Activated CD4-positive, alpha-beta memory T cell treated with anti-CD3 and anti-CD28 coated beads, Interleukin-2, amount 10 ng/mL, durations not matched to agents 7 days and 5 days (primary cell): Measurements from ENCODE around the gene DENND1C. TPM values are rescaled to one million over a fixed set of nuclear protein-coding genes. Genes with fewer than 3 reads are reported as not detected.
"Not testable (repeated sequence)": the region's sequence is repeated elsewhere in the genome, so short reads cannot be mapped to it uniquely, and the experiment has no call there.

Experiments used
- CTCF ChIA-PET: fragments of 350-600 bp; sonication (Branson Sonifier 250); formaldehyde crosslinking; loops from one replicate; lab custom pipeline; 2021; ENCODE audit warnings: antibody characterized with exemption, inconsistent platforms; lab: Charles Lee
- POLR2A ChIA-PET: fragments of 350-600 bp; sonication (Branson Sonifier 250); formaldehyde crosslinking; loops from one replicate; lab custom pipeline; 2021; ENCODE audit warnings: antibody characterized with exemption; lab: Charles Lee
- DNase-seq: peaks from one replicate; pipeline ENCODE4 v3.0.0-alpha.2; 2020
- H3K27ac Mint-ChIP-seq: one replicate; pipeline ENCODE4 v1.8.0; 2021; ENCODE audit warnings: mild to moderate bottlenecking, mixed read lengths
- H3K27me3 Mint-ChIP-seq: one replicate; pipeline ENCODE4 v1.8.0; 2021; ENCODE audit warnings: mixed read lengths
- H3K36me3 Mint-ChIP-seq: one replicate; pipeline ENCODE4 v1.8.0; 2021; ENCODE audit warnings: low read depth, mixed read lengths
- H3K4me1 Mint-ChIP-seq: one replicate; pipeline ENCODE4 v1.8.0; 2021; ENCODE audit warnings: mixed read lengths
- H3K4me3 Mint-ChIP-seq: one replicate; pipeline ENCODE4 v1.8.0; 2021; ENCODE audit warnings: mild to moderate bottlenecking, mixed read lengths
- H3K9me3 Mint-ChIP-seq: one replicate; pipeline ENCODE4 v1.8.0; 2021; ENCODE audit warnings: mixed read lengths
- total RNA-seq, 2 experiments: library from RNA; stranded (reverse); gene quantifications; one replicate each; pipeline ENCODE4 v1.2.3, GENCODE V29; 2021

Gene DENND1C
- total RNA-seq, 2 experiments from 2014 or later = 97.2 to 101 TPM

GRCh38 chr19:6518145-6518911, 36.7 kb upstream of the DENND1C start:
- ChIA-PET POLR2A (interaction anchor here (0.7 to 2.5 kb wide), 6 partner anchors 12 to 345 kb away, joined by 3 to 14 read pairs (median 4); partner anchors contain the start of gene TNFSF9), CTCF (interaction anchor here (0.7 to 3.9 kb wide), 8 partner anchors 15 to 345 kb away, joined by 3 to 44 read pairs (median 7); partner anchors contain the start of gene GPR108)
- Mint-ChIP-seq H3K36me3 (no peaks in the 10 kb centered on the region), H3K27ac (peak overlapping the region; percentile 59), H3K4me3 (peak overlapping the region; percentile 64), H3K27me3 (no peaks in the 10 kb centered on the region), H3K9me3 (no peaks in the 10 kb centered on the region), H3K4me1 (peaks cover 53% of the 10 kb centered on the region)
- peak; percentile 56 for DNase-seq

DNA sequence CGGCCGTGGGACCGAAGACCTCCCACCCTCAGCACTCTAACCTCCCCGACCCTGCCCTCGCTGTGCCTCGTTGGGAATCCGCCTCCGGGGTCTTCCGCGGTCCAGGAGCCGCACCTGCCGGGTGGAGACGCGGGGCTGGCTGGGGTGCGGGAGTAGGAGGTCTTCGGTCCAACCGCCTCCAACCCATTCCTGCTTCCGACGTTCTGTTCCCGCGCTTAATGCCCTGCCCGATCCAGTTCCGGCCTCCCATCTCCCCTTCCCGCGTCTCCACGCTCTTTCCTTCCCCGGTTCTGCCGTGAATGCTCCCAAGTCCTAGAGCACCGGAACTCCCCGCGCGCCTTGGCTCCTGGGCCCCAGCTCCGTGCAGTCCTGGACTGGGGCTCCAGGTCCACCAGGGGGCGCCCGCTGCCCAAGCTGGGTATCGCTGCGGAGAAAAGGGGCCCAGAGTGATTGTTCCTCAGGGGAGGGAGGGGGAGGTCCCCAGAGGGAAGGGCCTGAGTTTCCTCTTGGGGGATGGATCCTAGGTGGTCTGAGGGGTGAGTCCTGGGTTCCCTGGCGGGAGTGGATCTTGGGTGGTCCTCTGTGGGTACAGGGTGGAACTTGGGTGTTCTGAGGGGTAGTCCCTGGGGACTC, 35.2 kb upstream of the DENND1C start:
- Mint-ChIP-seq H3K9me3 (no peaks in the 10 kb centered on the region), H3K27me3 (no peaks in the 10 kb centered on the region), H3K4me1 (peaks cover 42% of the 10 kb centered on the region), H3K4me3 (peak overlapping the region; percentile 98), H3K36me3 (no peaks in the 10 kb centered on the region), H3K27ac (peak overlapping the region; percentile 88)
- CTCF ChIA-PET = interaction anchor here (0.6 to 3.9 kb wide), 25 partner anchors 10 to 1822 kb away, joined by 3 to 44 read pairs (median 5); partner anchors contain the start of genes DENND1C, GPR108, TNFSF9 and VAV1
- POLR2A ChIA-PET = interaction anchor here (0.7 to 2.5 kb wide), 12 partner anchors 14 to 346 kb away, joined by 3 to 14 read pairs (median 4); partner anchors contain the start of genes DENND1C and TNFSF9
- DNase-seq = peak; percentile 93

- Mint-ChIP-seq H3K27ac (peak overlapping the region; percentile 88), H3K4me3 (peak overlapping the region; percentile 98), H3K4me1 (peaks cover 43% of the 10 kb centered on the region), H3K36me3 (no peaks in the 10 kb centered on the region), H3K27me3 (no peaks in the 10 kb centered on the region), H3K9me3 (no peaks in the 10 kb centered on the region)
- ChIA-PET POLR2A (interaction anchor here (0.7 to 2.5 kb wide), 12 partner anchors 13 to 347 kb away, joined by 3 to 14 read pairs (median 4); partner anchors contain the start of genes DENND1C and TNFSF9), CTCF (interaction anchor here (0.6 to 3.9 kb wide), 24 partner anchors 9 to 626 kb away, joined by 3 to 44 read pairs (median 5); partner anchors contain the start of genes DENND1C, GPR108, TNFSF9 and VAV1)
- DNase-seq = peak; percentile 85
Observed at GRCh38 chr19:6516018-6516658, 34.6 kb upstream of the DENND1C start.

- Mint-ChIP-seq H3K9me3 (no peaks in the 10 kb centered on the region), H3K27ac (no peak overlapping the region), H3K4me1 (peaks cover 38% of the 10 kb centered on the region), H3K36me3 (no peaks in the 10 kb centered on the region), H3K4me3 (peak overlapping the region; percentile 52), H3K27me3 (no peaks in the 10 kb centered on the region)
- ChIA-PET POLR2A (interaction anchor here (1.5 kb wide), 1 partner anchor 12 kb away, joined by 4 read pairs; no protein-coding TSS in a partner anchor), CTCF (interaction anchor here (0.7 kb wide), 1 partner anchor 627 kb away, joined by 3 read pairs; no protein-coding TSS in a partner anchor)
- no peak for DNase-seq
Observed at GRCh38 chr19:6514926-6515544, 33.4 kb upstream of the DENND1C start.

- Mint-ChIP-seq H3K36me3 (no peaks in the 10 kb centered on the region), H3K9me3 (no peaks in the 10 kb centered on the region), H3K4me1 (peaks cover 31% of the 10 kb centered on the region), H3K4me3 (no peak overlapping the region), H3K27ac (no peak overlapping the region), H3K27me3 (no peaks in the 10 kb centered on the region)
- DNase-seq = no peak
- CTCF ChIA-PET = no interaction called here
- POLR2A ChIA-PET = no interaction called here
Observed at GRCh38 chr19:6514089-6514488, 32.5 kb upstream of the DENND1C start.

- ChIA-PET CTCF (interaction anchor here (1.0 to 1.1 kb wide), 2 partner anchors 296 to 385 kb away, joined by 3 read pairs; no protein-coding TSS in a partner anchor), POLR2A (no interaction called here)
- no peaks in the 10 kb centered on the region for H3K27me3 Mint-ChIP-seq
- H3K4me1 Mint-ChIP-seq = peaks cover 8% of the 10 kb centered on the region
- no peak for DNase-seq
- no peaks in the 10 kb centered on the region for H3K36me3 Mint-ChIP-seq
- no peak overlapping the region for H3K4me3 Mint-ChIP-seq
- H3K9me3 Mint-ChIP-seq = no peaks in the 10 kb centered on the region
- H3K27ac Mint-ChIP-seq = no peak overlapping the region
Observed at GRCh38 chr19:6510618-6511017, 29.0 kb upstream of the DENND1C start.

- no peaks in the 10 kb centered on the region for H3K9me3 Mint-ChIP-seq
- H3K27me3 Mint-ChIP-seq = no peaks in the 10 kb centered on the region
- POLR2A ChIA-PET = no interaction called here
Observed at GRCh38 chr19:6509118-6509971, 27.8 kb upstream of the DENND1C start.

DNA sequence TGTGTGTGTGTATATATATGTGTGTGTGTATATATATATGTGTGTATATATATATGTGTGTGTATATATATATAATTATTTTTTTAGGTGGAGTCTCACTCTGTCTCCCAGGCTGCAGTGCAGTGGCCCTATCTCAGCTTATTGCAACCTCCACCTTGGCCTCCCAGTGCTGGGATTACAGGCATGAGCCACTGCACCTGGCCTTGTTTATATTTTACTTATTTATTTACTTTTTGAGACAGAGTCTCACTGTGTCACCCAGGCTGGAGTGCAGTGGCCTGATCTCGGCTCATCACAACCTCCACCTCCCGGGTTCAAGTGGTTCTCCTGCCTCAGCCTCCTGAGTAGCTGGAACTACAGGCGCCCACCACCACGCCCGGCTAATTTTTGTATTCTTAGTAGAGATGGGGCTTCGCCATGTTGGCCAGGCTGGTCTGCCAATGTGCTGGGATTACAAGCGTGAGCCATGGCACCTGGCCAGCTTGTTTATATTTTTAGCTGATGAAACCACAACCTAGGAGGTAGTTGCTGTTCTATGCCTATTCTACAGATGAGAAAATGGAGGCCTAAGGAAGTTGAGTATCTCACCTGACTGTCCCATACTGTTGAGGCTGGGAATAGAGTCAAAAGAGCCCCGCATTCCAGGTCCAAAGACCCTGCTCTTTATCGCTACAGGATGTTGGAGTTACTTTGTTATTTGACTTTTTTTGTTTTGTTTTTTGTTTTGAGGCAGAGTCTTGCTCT, 26.6 kb upstream of the DENND1C start:
- H3K4me3 Mint-ChIP-seq, H3K27me3 Mint-ChIP-seq, POLR2A ChIA-PET, H3K27ac Mint-ChIP-seq, DNase-seq, H3K36me3 Mint-ChIP-seq, H3K9me3 Mint-ChIP-seq: not testable (repeated sequence)
- CTCF ChIA-PET = interaction anchor here (1.0 to 2.8 kb wide), 2 partner anchors 8 to 83 kb away, joined by 3 to 8 read pairs; partner anchors contain the start of gene KHSRP
- peaks cover 15% of the 10 kb centered on the region for H3K4me1 Mint-ChIP-seq

More at GRCh38 chr19:6509118-6509971, 27.8 kb upstream of the DENND1C start:
- no peaks in the 10 kb centered on the region for H3K36me3 Mint-ChIP-seq
- CTCF ChIA-PET = interaction anchor here (1.1 kb wide), 1 partner anchor 383 kb away, joined by 3 read pairs; no protein-coding TSS in a partner anchor
- peaks cover 13% of the 10 kb centered on the region for H3K4me1 Mint-ChIP-seq
- no peak overlapping the region for H3K27ac Mint-ChIP-seq
- DNase-seq = no peak
- H3K4me3 Mint-ChIP-seq = no peak overlapping the region

DNA sequence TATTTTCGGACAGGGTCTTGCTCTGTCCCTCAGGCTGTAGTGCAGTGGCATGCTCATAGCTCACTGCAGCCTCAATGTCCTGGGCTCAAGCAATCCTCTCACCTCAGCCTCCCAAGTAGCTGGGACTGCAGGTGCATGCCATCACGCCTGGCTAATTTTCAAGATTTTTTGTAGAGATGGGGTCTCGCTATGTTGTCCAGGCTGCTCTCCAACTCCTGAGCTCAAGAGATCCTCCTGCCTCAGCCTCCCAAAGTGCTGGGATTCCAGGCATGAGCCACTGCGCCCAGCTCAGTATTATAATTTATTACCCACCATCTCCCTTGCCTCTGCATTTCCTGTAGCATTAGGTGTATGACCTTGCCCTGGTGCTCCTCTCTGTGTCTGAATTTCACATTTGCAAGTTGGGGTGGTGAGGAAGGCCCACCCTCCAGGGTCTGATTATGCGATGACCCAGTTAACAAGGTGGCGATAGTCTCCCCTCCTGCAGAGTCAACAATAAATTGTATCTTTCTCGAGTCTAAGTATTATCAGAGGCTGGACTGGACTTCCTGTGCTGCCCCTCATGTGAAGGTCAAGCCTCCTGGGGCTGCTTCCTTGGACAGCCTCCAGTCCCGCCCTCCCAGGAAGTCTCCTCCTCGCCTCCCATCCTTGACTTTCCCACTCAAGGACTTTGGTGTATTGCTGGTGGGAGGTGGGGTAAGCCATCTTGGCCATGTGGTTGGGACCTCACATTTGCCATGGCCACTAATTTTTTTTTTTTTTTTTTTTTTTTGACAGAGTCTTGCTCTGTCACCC, 22.0 kb upstream of the DENND1C start:
- Mint-ChIP-seq H3K27ac (no peak overlapping the region), H3K9me3 (no peaks in the 10 kb centered on the region), H3K4me1 (peaks cover 28% of the 10 kb centered on the region), H3K36me3 (no peaks in the 10 kb centered on the region), H3K27me3 (peaks cover 15% of the 10 kb centered on the region), H3K4me3 (no peak overlapping the region)
- DNase-seq = no peak
- CTCF ChIA-PET = interaction anchor here (0.6 to 2.0 kb wide), 7 partner anchors 13 to 460 kb away, joined by 3 to 12 read pairs (median 4); partner anchors contain the start of gene DENND1C
- POLR2A ChIA-PET = interaction anchor here (0.8 to 2.5 kb wide), 4 partner anchors 12 to 48 kb away, joined by 3 to 7 read pairs (median 6); partner anchors contain the start of gene DENND1C
